ENCODE data around the gene SLC8A3. TPM values are rescaled to one million over a fixed set of nuclear protein-coding genes. Genes with fewer than 3 reads are reported as not detected.

Gene SLC8A3
- total RNA-seq, 1 experiment from 2014 or later = not detected

DNA sequence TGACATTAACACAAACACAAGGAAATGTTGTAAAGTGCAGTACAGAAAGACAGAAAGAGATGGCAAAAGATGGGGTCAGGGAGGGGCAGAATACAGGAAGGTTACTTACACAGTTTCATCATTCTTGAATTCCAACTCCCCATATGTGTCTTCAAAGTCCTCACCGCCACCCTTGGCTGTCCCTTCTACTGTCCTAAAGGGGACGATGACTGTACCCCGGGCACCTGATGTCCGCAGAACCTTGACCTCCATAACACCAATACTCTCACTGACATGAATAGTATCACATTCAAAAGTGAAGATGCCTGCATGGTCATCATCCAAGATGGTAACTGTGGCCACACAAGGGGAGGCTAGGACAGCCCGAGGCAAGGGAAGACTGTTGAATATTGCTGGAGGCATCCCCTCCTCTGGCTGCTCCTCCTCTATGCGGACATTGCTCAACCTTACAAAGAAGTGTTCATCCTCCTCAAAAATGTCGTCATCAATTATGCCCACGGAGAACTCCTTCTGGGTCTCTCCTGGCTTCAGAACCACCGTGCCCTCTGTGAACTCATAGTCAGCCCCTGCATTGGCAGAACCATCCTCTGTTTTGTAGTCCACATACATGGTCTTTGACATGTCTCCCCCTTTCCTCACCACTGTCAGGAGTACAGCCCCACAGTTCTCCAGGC lies 22.1 kb downstream of the SLC8A3 start:
- no peak for DNase-seq (ENCODE audit: low read depth, low spot score)
- no peaks in the 10 kb centered on the region for H3K36me3 ChIP-seq (ENCODE audit: control insufficient read depth in 1 of 2, insufficient read depth in 2 of 2, low read length in 2 of 2)
- H3K9me3 ChIP-seq (ENCODE audit: control insufficient read depth in 1 of 2, insufficient read depth in 1 of 2, low read depth in 1 of 2, low read length in 2 of 2) = no peaks in the 10 kb centered on the region
- H3K9ac ChIP-seq (ENCODE audit: low read length) = no peak overlapping the region
- H3K79me2 ChIP-seq (ENCODE audit: insufficient read depth, low read length) = no peaks in the 10 kb centered on the region
- ATAC-seq = no peak
- H2AFZ ChIP-seq (ENCODE audit: low read depth, low read length, poor library complexity, severe bottlenecking) = no peak overlapping the region
- H3K4me3 ChIP-seq (replicated peaks in 1 of 2; ENCODE audit: low read depth in 1 of 2, low read length in 2 of 2) = no peak overlapping the region
- H3K9me2 ChIP-seq (ENCODE audit: insufficient read depth) = no peaks in the 10 kb centered on the region
- BruUV-seq (replicated peaks) = no TSS peak
- ChIA-PET RAD21 (ENCODE audit: low non-redundant PET in 1 of 2, low total read pairs in 2 of 2, uncharacterized antibody in 2 of 2, unreplicated experiment in 2 of 2) (no interaction called here), POLR2A (no interaction called here), CTCF (no interaction called here)
- TF ChIP-seq, protein P1, sequence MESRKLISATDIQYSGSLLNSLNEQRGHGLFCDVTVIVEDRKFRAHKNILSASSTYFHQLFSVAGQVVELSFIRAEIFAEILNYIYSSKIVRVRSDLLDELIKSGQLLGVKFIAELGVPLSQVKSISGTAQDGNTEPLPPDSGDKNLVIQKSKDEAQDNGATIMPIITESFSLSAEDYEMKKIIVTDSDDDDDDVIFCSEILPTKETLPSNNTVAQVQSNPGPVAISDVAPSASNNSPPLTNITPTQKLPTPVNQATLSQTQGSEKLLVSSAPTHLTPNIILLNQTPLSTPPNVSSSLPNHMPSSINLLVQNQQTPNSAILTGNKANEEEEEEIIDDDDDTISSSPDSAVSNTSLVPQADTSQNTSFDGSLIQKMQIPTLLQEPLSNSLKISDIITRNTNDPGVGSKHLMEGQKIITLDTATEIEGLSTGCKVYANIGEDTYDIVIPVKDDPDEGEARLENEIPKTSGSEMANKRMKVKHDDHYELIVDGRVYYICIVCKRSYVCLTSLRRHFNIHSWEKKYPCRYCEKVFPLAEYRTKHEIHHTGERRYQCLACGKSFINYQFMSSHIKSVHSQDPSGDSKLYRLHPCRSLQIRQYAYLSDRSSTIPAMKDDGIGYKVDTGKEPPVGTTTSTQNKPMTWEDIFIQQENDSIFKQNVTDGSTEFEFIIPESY (IDR thresholded peaks at IDR 0.05; ENCODE audit: extremely low read depth, insufficient replicate concordance, low read length) = no peak
- no peak for TF ChIP-seq POLR2AphosphoS5 (IDR thresholded peaks at IDR 0.05; ENCODE audit: low read depth, low read length)
- TF ChIP-seq ZNF274 (IDR thresholded peaks at IDR 0.05; ENCODE audit: low read depth, low read length) = no peak
- no peak for TF ChIP-seq FOSL1 (IDR thresholded peaks at IDR 0.05; ENCODE audit: low read depth)
- TF ChIP-seq SP1 (IDR thresholded peaks at IDR 0.05; ENCODE audit: low read depth) = no peak
- TF ChIP-seq, protein P2, sequence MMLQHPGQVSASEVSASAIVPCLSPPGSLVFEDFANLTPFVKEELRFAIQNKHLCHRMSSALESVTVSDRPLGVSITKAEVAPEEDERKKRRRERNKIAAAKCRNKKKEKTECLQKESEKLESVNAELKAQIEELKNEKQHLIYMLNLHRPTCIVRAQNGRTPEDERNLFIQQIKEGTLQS (IDR thresholded peaks at IDR 0.05) = no peak
- TF ChIP-seq JUND (IDR thresholded peaks at IDR 0.05) = no peak
- TF ChIP-seq YY1 (IDR thresholded peaks at IDR 0.05; ENCODE audit: extremely low read depth, insufficient replicate concordance, low read depth, low read length) = no peak
- TF ChIP-seq, protein P3, sequence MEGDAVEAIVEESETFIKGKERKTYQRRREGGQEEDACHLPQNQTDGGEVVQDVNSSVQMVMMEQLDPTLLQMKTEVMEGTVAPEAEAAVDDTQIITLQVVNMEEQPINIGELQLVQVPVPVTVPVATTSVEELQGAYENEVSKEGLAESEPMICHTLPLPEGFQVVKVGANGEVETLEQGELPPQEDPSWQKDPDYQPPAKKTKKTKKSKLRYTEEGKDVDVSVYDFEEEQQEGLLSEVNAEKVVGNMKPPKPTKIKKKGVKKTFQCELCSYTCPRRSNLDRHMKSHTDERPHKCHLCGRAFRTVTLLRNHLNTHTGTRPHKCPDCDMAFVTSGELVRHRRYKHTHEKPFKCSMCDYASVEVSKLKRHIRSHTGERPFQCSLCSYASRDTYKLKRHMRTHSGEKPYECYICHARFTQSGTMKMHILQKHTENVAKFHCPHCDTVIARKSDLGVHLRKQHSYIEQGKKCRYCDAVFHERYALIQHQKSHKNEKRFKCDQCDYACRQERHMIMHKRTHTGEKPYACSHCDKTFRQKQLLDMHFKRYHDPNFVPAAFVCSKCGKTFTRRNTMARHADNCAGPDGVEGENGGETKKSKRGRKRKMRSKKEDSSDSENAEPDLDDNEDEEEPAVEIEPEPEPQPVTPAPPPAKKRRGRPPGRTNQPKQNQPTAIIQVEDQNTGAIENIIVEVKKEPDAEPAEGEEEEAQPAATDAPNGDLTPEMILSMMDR (IDR thresholded peaks at IDR 0.05 in 2 of 3, conservative IDR thresholded peaks at IDR 0.05 in 1 of 3; ENCODE audit: borderline replicate concordance in 1 of 3, insufficient read depth in 1 of 3, low read depth in 2 of 3, low read length in 2 of 3) = no peak
- TF ChIP-seq EZH2 (IDR thresholded peaks at IDR 0.05) = no peak
- no peak for TF ChIP-seq SIN3A (IDR thresholded peaks at IDR 0.05; ENCODE audit: low read depth)
- TF ChIP-seq, protein P4, sequence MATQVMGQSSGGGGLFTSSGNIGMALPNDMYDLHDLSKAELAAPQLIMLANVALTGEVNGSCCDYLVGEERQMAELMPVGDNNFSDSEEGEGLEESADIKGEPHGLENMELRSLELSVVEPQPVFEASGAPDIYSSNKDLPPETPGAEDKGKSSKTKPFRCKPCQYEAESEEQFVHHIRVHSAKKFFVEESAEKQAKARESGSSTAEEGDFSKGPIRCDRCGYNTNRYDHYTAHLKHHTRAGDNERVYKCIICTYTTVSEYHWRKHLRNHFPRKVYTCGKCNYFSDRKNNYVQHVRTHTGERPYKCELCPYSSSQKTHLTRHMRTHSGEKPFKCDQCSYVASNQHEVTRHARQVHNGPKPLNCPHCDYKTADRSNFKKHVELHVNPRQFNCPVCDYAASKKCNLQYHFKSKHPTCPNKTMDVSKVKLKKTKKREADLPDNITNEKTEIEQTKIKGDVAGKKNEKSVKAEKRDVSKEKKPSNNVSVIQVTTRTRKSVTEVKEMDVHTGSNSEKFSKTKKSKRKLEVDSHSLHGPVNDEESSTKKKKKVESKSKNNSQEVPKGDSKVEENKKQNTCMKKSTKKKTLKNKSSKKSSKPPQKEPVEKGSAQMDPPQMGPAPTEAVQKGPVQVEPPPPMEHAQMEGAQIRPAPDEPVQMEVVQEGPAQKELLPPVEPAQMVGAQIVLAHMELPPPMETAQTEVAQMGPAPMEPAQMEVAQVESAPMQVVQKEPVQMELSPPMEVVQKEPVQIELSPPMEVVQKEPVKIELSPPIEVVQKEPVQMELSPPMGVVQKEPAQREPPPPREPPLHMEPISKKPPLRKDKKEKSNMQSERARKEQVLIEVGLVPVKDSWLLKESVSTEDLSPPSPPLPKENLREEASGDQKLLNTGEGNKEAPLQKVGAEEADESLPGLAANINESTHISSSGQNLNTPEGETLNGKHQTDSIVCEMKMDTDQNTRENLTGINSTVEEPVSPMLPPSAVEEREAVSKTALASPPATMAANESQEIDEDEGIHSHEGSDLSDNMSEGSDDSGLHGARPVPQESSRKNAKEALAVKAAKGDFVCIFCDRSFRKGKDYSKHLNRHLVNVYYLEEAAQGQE (IDR thresholded peaks at IDR 0.05; ENCODE audit: low read depth) = no peak
- TF ChIP-seq ZFX (IDR thresholded peaks at IDR 0.05) = no peak
- no peak for TF ChIP-seq CBX3 (IDR thresholded peaks at IDR 0.05; ENCODE audit: low read depth)
- TF ChIP-seq SRF (IDR thresholded peaks at IDR 0.05; ENCODE audit: low read depth) = no peak
- no peaks in the 10 kb centered on the region for H3K4me1 ChIP-seq (ENCODE audit: control insufficient read depth in 1 of 2, insufficient read depth in 2 of 2, low read length in 2 of 2)
- no peak overlapping the region for H3K4me2 ChIP-seq (ENCODE audit: low read length)
- intact Hi-C loops (cut with micrococcal nuclease) = no loop called here
- no peak overlapping the region for H3K27ac ChIP-seq (ENCODE audit: low read depth, low read length)
- peaks cover 70% of the 10 kb centered on the region for H3K27me3 ChIP-seq (ENCODE audit: insufficient read depth, low read length)
- no peaks in the 10 kb centered on the region for H4K20me1 ChIP-seq (ENCODE audit: insufficient read depth)
